Mesenchymal stem cell (in vitro differentiated cells and primary cell): Measurements from ENCODE around the gene LCE3D. TPM values are rescaled to one million over a fixed set of nuclear protein-coding genes. Genes with fewer than 3 reads are reported as not detected.

Experiments
- DNase-seq: peaks from one replicate; pipeline ENCODE4 v3.0.0-alpha.2; 2013
- H2AFZ ChIP-seq: one replicate; pipeline ENCODE4 v1.6.1; 2013; ENCODE audit warnings: low read depth, mild to moderate bottlenecking, control low read depth, inconsistent platforms, low read length, moderate library complexity
- H2AK5ac ChIP-seq: 2 replicates; pipeline ENCODE4 v1.6.1; 2013; ENCODE audit warnings: low read length, moderate library complexity, mild to moderate bottlenecking, inconsistent platforms; ENCODE audit not compliant: severe bottlenecking
- H2BK120ac ChIP-seq: one replicate; pipeline ENCODE4 v1.6.1; 2013; ENCODE audit warnings: low read depth, mild to moderate bottlenecking, inconsistent platforms, low read length, moderate library complexity
- H2BK12ac ChIP-seq, 2 experiments: one replicate each; pipeline ENCODE4 v1.6.1; 2013; ENCODE audit warnings: inconsistent platforms in 2 of 2, low read length in 2 of 2, mild to moderate bottlenecking in 2 of 2, moderate library complexity in 2 of 2, control low read depth in 1 of 2
- H2BK15ac ChIP-seq: one replicate; pipeline ENCODE4 v1.6.1; 2013; ENCODE audit warnings: mild to moderate bottlenecking, low read depth, inconsistent platforms; ENCODE audit not compliant: poor library complexity, severe bottlenecking
- H2BK5ac ChIP-seq: 2 replicates; pipeline ENCODE4 v1.6.1; 2013; ENCODE audit warnings: low read depth, mild to moderate bottlenecking, low read length, control low read depth, inconsistent platforms; ENCODE audit not compliant: poor library complexity, severe bottlenecking
- H3K14ac ChIP-seq, 2 experiments: one replicate each; pipeline ENCODE4 v1.6.1; 2013; ENCODE audit warnings: inconsistent platforms in 2 of 2, low read length in 2 of 2, control low read depth in 1 of 2, mild to moderate bottlenecking in 1 of 2, moderate library complexity in 1 of 2
- H3K18ac ChIP-seq, 2 experiments: one replicate each; pipeline ENCODE4 v1.6.1; 2013; ENCODE audit warnings: inconsistent platforms in 2 of 2, low read length in 2 of 2, control low read depth in 1 of 2, low read depth in 1 of 2, mild to moderate bottlenecking in 1 of 2
- H3K23ac ChIP-seq, 2 experiments: one replicate each; pipeline ENCODE4 v1.6.1; 2013; ENCODE audit warnings: inconsistent platforms in 2 of 2, low read length in 2 of 2, mild to moderate bottlenecking in 2 of 2, moderate library complexity in 2 of 2, control low read depth in 1 of 2
- H3K27ac ChIP-seq: 2 replicates; pipeline ENCODE4 v1.5.1; 2013; ENCODE audit warnings: mild to moderate bottlenecking, moderate library complexity, low read length, control low read depth, inconsistent platforms; ENCODE audit not compliant: poor library complexity, severe bottlenecking
- H3K27me3 ChIP-seq, 2 experiments: 2 replicates each; pipeline versions ENCODE4 v1.6.1 to v1.7.0; 2013; ENCODE audit warnings: low read length in 2 of 2, mild to moderate bottlenecking in 2 of 2, moderate library complexity in 2 of 2, control low read depth in 1 of 2, inconsistent platforms in 1 of 2; ENCODE audit not compliant: control insufficient read depth in 1 of 2, insufficient read depth in 1 of 2
- H3K36me3 ChIP-seq, 2 experiments: 2 replicates each; pipeline versions ENCODE4 v1.6.1 to v1.7.0; 2013; ENCODE audit warnings: low read length in 2 of 2, control low read depth in 1 of 2, inconsistent platforms in 1 of 2, low read depth in 1 of 2, mild to moderate bottlenecking in 1 of 2; ENCODE audit not compliant: insufficient read depth in 2 of 2, control insufficient read depth in 1 of 2
- H3K4ac ChIP-seq, 2 experiments: one replicate each; pipeline ENCODE4 v1.6.1; 2013; ENCODE audit warnings: inconsistent platforms in 2 of 2, low read length in 2 of 2, mild to moderate bottlenecking in 2 of 2, moderate library complexity in 2 of 2, control low read depth in 1 of 2, low read depth in 1 of 2
- H3K4me1 ChIP-seq: 2 replicates; pipeline ENCODE4 v1.6.1; 2013; ENCODE audit warnings: low read depth, low read length, control low read depth; ENCODE audit not compliant: control insufficient read depth, insufficient read depth
- H3K4me2 ChIP-seq: 2 replicates; pipeline ENCODE4 v1.6.1; 2013; ENCODE audit warnings: low read length, mild to moderate bottlenecking, inconsistent platforms; ENCODE audit not compliant: poor library complexity, severe bottlenecking
- H3K4me3 ChIP-seq, 2 experiments: 2 replicates each; pipeline versions ENCODE4 v1.5.1 to v1.7.0; 2013; ENCODE audit warnings: low read length in 2 of 2, mild to moderate bottlenecking in 2 of 2, control low read depth in 1 of 2, low read depth in 1 of 2; ENCODE audit not compliant: insufficient read depth in 1 of 2
- H3K79me1 ChIP-seq: replicated peaks from 2 replicates; pipeline ENCODE4 v1.6.1; 2013; ENCODE audit warnings: mild to moderate bottlenecking, control low read depth, low read length, inconsistent platforms; ENCODE audit not compliant: poor library complexity, severe bottlenecking
- H3K9ac ChIP-seq: 2 replicates; pipeline ENCODE4 v1.7.0; 2013; ENCODE audit warnings: mild to moderate bottlenecking, low read length, moderate library complexity
- H3K9me3 ChIP-seq: 2 replicates; pipeline ENCODE4 v1.7.0; 2013; ENCODE audit warnings: mild to moderate bottlenecking, low read length; ENCODE audit not compliant: control insufficient read depth
- H4K8ac ChIP-seq: one replicate; pipeline ENCODE4 v1.6.1; 2013; ENCODE audit warnings: inconsistent platforms, mild to moderate bottlenecking, low read length, moderate library complexity
- H4K91ac ChIP-seq: one replicate; pipeline ENCODE4 v1.6.1; 2013; ENCODE audit warnings: mild to moderate bottlenecking, low read length, inconsistent platforms
- WGBS: methylation state at CpG from one replicate; pipeline ENCODE4 v1.1.7; 2013; ENCODE audit warnings: mixed read lengths; 5-methylcytosine and 5-hydroxymethylcytosine counted together
- polyA plus RNA-seq, 2 experiments: library from polyadenylated mRNA; stranded (reverse); fragments of 200-250 nt; gene quantifications; one replicate each; pipeline ENCODE4 v1.2.3, GENCODE V29; 2013

The LCE3D gene, protein sequence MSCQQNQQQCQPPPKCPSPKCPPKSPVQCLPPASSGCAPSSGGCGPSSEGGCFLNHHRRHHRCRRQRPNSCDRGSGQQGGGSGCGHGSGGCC
- polyA plus RNA-seq (2013, experiment 1 of 2): not detected
- not detected for polyA plus RNA-seq (2013, experiment 2 of 2)

DNA sequence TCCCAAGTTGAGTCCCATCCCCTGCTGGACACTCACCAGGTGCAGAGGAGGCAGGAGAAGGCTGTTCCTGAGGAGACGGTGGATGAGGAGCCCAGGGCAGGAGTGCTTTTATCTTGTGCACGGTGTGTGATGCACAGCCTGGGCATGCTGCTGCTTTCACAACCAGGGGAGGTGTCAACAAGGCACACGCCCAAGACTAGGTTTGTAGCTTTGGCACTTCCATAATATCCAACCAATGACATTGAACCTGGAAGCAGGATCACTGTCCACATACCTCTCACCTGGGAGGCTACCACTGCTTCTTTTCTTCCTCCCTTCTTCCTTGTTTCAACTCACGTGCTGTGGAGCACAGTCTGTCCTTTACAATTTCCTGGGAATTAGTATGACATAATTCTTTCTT is at the start of gene LCE3D:
Gene LCE3D, minus strand, starts transcription at position 84 of the 400 bp plus-strand sequence. CDS start 580 bp downstream, outside the sequence.
- Histone ChIP-seq H3K27ac (no peak within 1 kb of the TSS), H2BK12ac (no peak within 1 kb of the TSS), H2BK120ac (no peak within 1 kb of the TSS), H3K4me1 (no peaks in the 10 kb centered on the region), H4K8ac (no peak within 1 kb of the TSS), H3K36me3 (no peaks in the 10 kb centered on the region), H2AK5ac (no peak within 1 kb of the TSS), H3K27me3 (no peaks in the 10 kb centered on the region), H2AFZ (no peak within 1 kb of the TSS), H3K9me3 (no peaks in the 10 kb centered on the region), H3K18ac (no peak within 1 kb of the TSS), H2BK5ac (no peak within 1 kb of the TSS), H3K4me3 (no peak within 1 kb of the TSS), H3K4ac (no peak within 1 kb of the TSS), H3K14ac (no peak within 1 kb of the TSS), H2BK15ac (no peak within 1 kb of the TSS), H3K4me2 (no peak within 1 kb of the TSS), H3K23ac (no peak within 1 kb of the TSS), H3K9ac (no peak within 1 kb of the TSS), H3K79me1 (no peaks in the 10 kb centered on the region), H4K91ac (peak within 1 kb of the TSS; percentile 39)
- WGBS: 52% methylated on average over 3 of the region's 4 CpGs
- DNase-seq: no peak

DNA sequence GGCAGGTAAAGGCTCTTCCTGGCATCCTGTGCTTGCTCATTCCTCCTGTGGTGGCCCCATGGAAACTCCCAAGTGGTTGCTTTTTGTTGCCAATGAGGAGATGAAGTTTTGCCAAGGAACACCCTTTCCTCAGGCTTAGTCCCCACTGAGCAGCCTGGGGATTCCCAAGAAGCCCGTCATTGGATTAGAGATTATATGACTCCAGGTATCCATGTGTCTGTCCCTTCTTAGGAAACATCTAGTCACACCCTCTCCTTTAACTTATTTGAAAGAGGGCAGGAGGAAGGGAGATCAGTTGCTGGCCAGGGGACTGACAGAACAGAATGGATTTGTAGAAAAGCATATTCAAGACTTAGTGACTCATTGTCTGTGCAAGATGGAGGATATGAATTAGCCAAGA is 46.4 kb upstream of the LCE3D start:
- Histone ChIP-seq H2BK12ac (no peak overlapping the region), H2AK5ac (no peak overlapping the region), H3K9ac (no peak overlapping the region), H2BK15ac (no peak overlapping the region), H3K9me3 (no peaks in the 10 kb centered on the region), H3K27me3 (peaks cover 0 to 10% of the 10 kb centered on the region in 2 experiments), H4K8ac (no peak overlapping the region), H3K4me3 (no peak overlapping the region), H3K27ac (no peak overlapping the region), H2BK5ac (no peak overlapping the region), H4K91ac (no peak overlapping the region), H3K18ac (no peak overlapping the region), H3K4me2 (no peak overlapping the region), H3K23ac (no peak overlapping the region), H2BK120ac (no peak overlapping the region), H3K14ac (no peak overlapping the region), H3K36me3 (no peaks in the 10 kb centered on the region), H3K79me1 (no peaks in the 10 kb centered on the region), H3K4ac (no peak overlapping the region), H2AFZ (no peak overlapping the region), H3K4me1 (no peaks in the 10 kb centered on the region)
- DNase-seq: no peak
- no CpG with 5 or more reads among the region's 1 CpG for WGBS

- H3K4me2 ChIP-seq: no peak overlapping the region
- no peak overlapping the region for H2BK120ac ChIP-seq
- H3K23ac ChIP-seq: no peak overlapping the region
- H3K4me1 ChIP-seq: no peaks in the 10 kb centered on the region
- no peak overlapping the region for H3K4me3 ChIP-seq
- DNase-seq: no peak
- no peak overlapping the region for H3K27ac ChIP-seq
- no peak overlapping the region for H2AK5ac ChIP-seq
- no peak overlapping the region for H3K18ac ChIP-seq
- no peaks in the 10 kb centered on the region for H3K36me3 ChIP-seq
- H4K8ac ChIP-seq: no peak overlapping the region
- WGBS: 80% methylated on average over 28 of the region's 29 CpGs
- H2BK15ac ChIP-seq: no peak overlapping the region
- no peak overlapping the region for H2BK12ac ChIP-seq
- H4K91ac ChIP-seq: no peak overlapping the region
- H3K9ac ChIP-seq: no peak overlapping the region
- H3K79me1 ChIP-seq: no peaks in the 10 kb centered on the region
- H3K27me3 ChIP-seq: peaks cover 0 to 10% of the 10 kb centered on the region in 2 experiments
- H3K9me3 ChIP-seq: peaks cover 23% of the 10 kb centered on the region
- no peak overlapping the region for H2AFZ ChIP-seq
- H3K4ac ChIP-seq: no peak overlapping the region
- H3K14ac ChIP-seq: no peak overlapping the region
- no peak overlapping the region for H2BK5ac ChIP-seq
Observed at GRCh38 chr1:152623203-152623844, 43.0 kb upstream of the LCE3D start.

- Histone ChIP-seq H3K36me3 (no peaks in the 10 kb centered on the region), H3K9ac (no peak within 1 kb of the TSS), H3K14ac (no peak within 1 kb of the TSS), H2BK120ac (no peak within 1 kb of the TSS), H2AK5ac (no peak within 1 kb of the TSS), H3K4me1 (no peaks in the 10 kb centered on the region), H4K91ac (no peak within 1 kb of the TSS), H4K8ac (no peak within 1 kb of the TSS), H3K79me1 (no peaks in the 10 kb centered on the region), H2BK12ac (no peak within 1 kb of the TSS), H3K18ac (no peak within 1 kb of the TSS), H2BK5ac (no peak within 1 kb of the TSS), H3K27me3 (peaks cover 0 to 10% of the 10 kb centered on the region in 2 experiments), H3K4me3 (no peak within 1 kb of the TSS), H2AFZ (no peak within 1 kb of the TSS), H3K23ac (no peak within 1 kb of the TSS), H3K4ac (no peak within 1 kb of the TSS), H3K9me3 (peaks cover 28% of the 10 kb centered on the region), H3K4me2 (no peak within 1 kb of the TSS), H3K27ac (no peak within 1 kb of the TSS), H2BK15ac (no peak within 1 kb of the TSS)
- no peak for DNase-seq
- WGBS: 77% methylated on average over 10 of the region's 10 CpGs
Observed at GRCh38 chr1:152622803-152623202, 42.5 kb upstream of the LCE3D start, which contains the start of gene LCE3A. LCE3A (minus strand) TSS chr1:152623103; CDS start chr1:152623103, 0 bp downstream.
